Suprapubic skin (tissue), 4 donors: ENCODE measurements around the gene NBPF1.

Experiments used
- CTCF ChIP-seq, 2 donors: fragments of 200-600 bp in 1 of 2; fragments of 450-650 bp in 1 of 2; sonication (generic) in 1 of 2; IDR thresholded peaks; one replicate each; pipeline ENCODE4 v1.5.1; 2016 to 2019; ENCODE audit warnings: antibody characterized with exemption in 2 of 2, mild to moderate bottlenecking in 1 of 2, moderate library complexity in 1 of 2
- POLR2A ChIP-seq, 2 donors: fragments of 450-650 bp; IDR thresholded peaks; one replicate each; pipeline ENCODE4 v1.6.1; 2017; ENCODE audit warnings: antibody characterized with exemption in 2 of 2, mild to moderate bottlenecking in 2 of 2, moderate library complexity in 2 of 2
- POLR2AphosphoS5 ChIP-seq, 3 donors: sonication (generic); formaldehyde crosslinking; IDR thresholded peaks; one replicate each; pipeline ENCODE4 v1.6.1; 2017; ENCODE audit warnings: antibody characterized with exemption in 3 of 3

- TF ChIP-seq CTCF (IDR thresholded peaks at IDR 0.05) (no peak), POLR2A (IDR thresholded peaks at IDR 0.05) (no peak), POLR2AphosphoS5 (IDR thresholded peaks at IDR 0.05) (no peak)
Measured at GRCh38 chr1:16617114-16617631, 3.8 kb upstream of the NBPF1 start.
